GM19351 (cell line): ENCODE data around the gene NTRK3.

Source experiments
- ATAC-seq: cut with Tn5 transposase; IDR thresholded peaks from one replicate; pipeline ENCODE4 v1.9.1; 2021; ENCODE audit warnings: mild to moderate bottlenecking, moderate library complexity; ENCODE audit not compliant: unreplicated experiment

NTRK3 gene

DNA sequence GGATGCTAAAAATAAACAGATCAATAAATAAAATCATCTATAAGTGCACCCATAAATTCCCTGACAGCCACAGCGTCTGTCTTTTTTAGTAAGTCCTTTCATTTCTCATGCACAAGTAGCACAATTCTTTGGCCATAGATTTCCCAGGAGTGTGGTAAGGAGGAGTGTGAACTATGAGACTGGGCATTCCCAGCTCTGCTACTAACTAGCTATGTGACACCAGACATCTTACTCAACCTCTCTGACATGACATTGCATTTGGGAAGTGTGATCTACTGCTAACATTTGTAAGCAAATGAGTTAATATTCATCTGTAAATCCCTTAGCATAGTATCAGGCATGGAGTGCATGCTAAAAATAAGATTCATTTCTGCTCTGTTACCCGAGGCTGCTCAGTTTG is 301.7 kb downstream of the NTRK3 start:
- no peak for ATAC-seq

DNA sequence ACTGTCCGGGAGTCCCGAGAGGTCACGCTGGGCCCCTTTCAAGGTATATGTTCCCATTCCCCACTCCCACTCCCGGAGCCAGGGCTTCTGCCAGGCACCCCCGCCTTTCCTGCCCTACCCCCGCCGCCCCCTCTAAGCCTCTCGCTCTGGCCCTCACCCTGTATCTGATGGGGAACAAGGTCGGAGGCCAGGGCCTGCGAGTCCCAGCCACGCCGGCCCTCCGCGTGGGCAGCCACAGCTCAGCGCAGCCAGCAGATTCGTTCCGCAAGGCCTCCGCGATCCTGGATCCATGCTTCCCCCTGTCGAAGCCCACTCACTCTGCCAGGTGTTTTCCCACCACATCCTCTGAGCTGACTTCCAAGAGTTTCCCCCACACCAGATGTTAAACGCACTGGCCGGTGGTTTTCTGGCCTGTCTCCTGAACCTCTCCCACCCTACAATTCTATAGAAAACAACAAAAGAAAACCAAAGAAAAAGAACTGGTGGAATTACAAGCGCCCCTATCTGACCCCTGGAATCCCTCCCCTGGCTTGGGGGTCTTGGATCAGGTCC is 303.7 kb downstream of the NTRK3 start:
- no peak for ATAC-seq

DNA sequence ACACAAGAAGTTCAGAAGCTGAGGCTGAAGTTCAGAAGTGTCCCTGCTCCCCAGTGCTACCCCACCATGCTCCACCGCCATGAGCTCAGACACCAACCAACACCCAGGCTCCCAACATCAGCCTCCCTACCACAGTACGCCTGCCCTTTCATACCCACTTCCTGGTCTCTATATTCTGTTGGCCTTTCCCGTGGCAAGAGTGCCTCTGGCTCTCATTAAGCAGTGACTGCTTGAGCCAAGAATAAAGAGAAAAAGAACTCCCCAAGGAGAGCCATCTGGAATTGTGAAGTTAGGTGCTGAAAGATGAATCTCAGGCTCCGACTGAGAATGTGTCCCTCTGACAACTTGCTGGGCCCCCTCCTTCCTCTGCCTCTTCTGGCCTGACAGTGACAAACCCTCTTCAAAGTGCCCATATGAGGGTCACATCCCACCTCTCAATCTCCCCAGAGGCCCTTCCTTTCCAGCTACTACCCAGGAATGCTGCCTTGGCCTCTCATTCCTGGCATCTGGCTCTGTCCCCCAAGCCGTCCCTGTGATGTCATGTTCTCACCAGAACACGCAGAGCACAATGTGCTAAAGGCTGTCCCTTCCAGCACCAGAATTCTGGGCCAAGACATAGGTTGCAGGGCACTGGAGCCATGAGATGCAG is 306.8 kb downstream of the NTRK3 start:
- ATAC-seq = no peak

DNA sequence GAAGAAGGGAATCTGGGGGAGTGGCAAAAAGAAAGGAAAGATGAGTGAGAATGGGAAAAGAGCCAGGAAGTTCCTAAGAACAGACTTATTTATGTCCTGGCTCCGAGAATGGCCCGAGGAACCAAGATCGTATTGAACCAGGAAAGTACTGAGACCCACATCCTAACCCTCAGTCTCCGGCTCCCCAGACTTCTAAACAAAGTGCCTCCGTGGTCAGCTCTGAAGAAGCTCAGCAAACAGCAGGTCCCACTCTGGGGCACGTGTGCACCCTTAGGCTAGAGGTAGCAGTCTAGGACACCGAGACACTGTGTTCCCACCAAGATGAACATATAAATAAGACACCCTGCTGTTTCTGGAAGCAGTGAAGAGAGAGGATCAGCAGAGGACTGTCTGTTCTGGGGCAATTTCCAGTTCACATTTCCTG is 307.4 kb downstream of the NTRK3 start:
- ATAC-seq = no peak

DNA sequence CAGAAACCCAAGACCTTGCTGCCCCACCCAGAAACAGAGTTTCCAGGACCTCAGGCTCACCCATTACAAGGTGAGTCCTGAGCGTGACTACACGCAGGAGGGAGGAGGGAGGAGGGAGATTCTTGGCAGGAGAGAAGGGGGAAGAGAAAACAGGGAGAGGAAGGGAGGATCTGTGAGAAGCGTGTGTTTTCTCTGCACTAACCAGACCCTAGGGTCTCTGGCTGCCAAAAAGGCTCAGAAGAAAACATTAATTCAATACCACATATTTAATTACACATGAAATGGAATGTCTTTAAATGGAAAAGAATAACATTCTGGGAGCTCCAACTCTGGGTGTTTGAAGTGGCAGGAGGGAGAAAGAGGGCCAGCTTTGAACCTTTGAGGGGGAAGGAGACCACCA is 309.0 kb downstream of the NTRK3 start:
- no peak for ATAC-seq

DNA sequence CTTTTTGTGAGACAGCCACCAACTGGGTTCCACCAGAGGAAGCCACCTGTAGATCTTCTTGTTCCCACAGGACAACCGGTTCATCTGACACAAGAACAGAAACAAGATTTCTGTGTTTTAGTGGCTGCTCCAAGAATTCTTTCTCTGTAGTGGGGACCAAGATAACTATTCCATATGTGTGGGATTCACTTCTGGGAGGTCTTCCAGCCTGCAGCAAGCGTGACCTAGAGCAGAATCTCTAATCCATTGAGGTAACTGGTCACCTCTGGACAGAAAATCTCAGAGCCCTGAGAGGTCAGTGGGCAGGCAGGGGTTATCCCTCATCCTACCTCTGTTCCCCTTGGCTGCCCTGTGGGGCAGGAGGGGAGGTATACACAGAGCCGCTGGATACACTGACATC is 311.3 kb downstream of the NTRK3 start:
- ATAC-seq = no peak

DNA sequence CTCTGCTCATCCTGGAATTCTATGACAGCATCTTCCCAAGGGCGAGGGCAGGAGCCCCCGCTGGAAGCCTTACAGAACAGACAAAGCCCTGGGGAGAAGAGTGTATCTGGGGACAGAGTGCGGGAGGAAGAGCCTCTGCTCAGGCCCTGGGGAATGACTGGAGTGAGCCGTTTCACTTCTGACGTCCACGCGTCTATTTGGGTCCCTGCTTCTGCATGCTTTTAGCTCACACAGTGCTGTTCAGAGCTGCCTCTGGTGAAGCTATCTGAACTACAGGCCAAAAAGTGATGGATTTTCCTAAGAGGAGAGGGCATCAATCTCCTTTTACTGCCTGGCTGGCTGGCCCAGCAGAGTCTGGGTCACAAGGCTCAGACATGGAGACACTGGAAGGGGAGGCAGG is 311.8 kb downstream of the NTRK3 start:
- ATAC-seq = no peak

DNA sequence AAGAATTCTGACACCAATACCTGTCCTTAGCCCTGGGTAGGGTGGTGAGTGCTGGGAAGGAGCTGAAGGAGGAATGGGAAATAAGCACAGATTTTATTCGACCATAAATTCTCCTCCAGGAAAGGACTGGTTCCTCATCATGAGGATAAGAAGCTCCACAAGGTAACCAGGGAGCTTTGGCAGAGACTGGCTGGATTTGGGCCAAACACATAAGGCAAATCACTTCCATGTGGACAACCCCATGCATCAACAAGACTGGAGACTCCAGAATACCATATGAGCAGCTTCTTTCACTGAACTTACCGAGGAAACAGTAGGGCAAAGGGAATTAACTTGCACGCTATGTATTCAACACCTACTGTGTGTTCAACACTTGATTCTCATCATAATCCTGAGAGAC is 312.5 kb downstream of the NTRK3 start:
- ATAC-seq = no peak

DNA sequence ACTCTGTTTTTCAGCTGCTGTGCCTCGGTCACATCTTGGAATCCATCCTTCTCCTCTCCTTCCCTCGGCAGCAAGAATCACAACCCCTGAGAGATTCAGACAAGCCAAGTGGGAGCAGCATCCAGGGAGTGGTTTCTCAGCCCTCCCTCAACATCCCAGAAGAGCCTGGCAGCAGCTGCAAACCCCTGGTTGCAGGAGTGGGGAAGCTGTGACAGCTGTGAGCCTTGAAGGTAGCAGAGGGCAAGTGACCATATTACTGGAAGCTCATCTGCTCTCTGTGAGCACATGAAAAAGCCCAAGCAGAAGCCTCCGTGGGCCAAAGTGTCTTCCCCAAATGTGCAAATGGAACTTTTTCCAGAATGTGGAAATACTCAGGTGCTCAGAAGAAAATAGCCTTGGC is 312.9 kb downstream of the NTRK3 start:
- no peak for ATAC-seq

DNA sequence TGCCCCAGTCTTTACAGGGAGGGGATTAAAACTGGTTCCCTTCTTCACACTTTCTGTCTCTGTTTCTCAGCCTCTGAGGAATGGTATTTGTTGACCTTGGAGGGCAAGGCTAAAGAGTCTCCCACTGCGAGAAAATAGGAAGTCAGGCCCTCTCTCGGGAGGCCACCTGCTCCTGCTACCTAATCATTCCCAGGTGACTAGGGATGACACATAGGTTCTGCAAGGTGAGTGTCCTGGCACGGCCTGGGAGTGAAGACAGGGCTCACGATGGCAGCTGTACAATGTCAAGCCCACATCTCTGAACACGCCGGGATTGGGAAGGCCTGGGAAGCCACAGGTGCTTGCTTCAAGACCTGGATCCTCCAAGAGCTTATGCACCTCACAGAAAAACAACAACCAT is 314.2 kb downstream of the NTRK3 start:
- ATAC-seq = no peak

DNA sequence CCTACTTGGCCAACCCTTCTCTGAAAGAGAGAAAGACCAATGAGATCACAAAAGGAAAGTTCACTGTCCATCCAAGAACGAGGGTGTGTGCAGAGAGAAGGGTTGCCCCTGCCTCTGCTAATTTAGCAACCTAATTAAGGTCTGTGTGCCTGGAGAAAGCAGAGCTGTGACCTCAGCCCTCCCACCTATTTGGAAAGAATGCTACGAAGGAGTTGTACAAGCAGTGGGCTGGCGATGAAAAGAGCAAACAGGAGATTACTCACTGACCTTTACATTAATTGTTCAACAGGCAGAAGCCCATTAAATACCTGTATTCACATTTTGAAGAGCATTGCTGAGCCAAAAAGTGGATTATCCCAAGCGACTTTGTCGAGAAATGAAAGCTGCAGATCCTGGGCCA is 314.9 kb downstream of the NTRK3 start:
- no peak for ATAC-seq

DNA sequence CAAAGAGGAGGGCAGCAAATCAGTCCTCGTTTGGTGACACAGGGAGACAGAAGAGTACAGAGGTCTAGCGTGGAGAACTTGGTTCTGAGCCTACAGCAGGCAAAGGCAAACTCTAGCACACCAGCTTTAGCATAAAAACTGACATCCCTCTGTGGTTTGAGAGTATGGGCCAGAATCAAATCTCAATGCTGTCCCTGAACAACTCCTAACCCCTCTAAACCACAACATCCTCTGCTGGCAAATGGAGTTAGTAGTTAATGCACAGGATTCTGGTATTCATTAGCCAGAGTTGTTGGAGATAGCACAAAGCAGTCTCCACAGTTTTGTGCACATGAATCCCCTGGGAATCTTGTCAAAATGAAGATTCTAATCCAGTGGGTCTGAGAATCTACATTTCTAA is 315.8 kb downstream of the NTRK3 start:
- no peak for ATAC-seq

DNA sequence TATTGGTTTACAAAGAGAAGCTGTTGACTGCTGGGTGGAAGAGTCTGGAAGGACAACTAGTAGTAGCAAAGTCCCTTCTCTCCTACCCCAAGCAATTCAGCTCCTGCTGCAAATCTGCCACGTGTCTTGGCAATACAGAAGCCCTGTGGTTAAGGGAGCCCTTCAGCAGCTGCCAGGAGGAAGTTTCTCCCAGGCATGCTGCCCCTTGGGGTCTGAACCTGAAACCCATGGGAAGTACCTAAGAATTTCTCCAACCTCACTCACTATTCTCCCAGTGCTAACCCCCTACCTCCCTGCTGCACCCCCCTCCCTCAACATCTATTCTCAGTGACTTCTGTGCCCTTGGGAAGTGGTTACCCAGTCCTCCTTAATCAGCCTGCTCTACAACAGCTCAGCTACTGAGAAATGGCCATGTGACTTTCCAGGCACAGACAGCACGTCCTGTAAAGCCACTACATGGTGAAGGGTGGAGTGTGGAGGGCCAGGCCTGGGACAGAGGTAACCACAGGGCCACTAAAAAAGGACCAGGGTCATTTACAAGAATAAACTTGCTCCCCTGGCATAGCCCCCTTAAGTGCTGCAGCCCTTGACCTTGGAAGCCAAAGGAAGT is 316.6 kb downstream of the NTRK3 start:
- ATAC-seq = no peak

DNA sequence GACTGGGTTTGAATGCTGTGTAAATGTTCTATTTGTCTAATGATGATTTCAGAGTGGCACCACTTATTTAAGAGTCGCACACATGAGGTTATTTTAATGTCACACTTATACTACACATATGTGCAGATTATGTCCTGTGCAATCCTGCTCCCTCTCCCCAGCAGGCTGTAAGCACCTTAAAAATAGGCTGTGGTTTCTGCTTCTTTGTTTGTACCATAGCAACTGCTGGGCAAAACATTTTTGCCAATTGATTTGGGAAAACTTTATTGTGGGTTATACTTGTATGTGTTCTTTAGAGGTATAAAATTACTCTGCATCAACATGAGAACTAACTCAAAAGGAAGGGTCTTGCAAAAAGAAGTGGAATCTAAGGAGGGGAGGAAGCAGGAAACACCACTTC is 318.5 kb downstream of the NTRK3 start:
- no peak for ATAC-seq

DNA sequence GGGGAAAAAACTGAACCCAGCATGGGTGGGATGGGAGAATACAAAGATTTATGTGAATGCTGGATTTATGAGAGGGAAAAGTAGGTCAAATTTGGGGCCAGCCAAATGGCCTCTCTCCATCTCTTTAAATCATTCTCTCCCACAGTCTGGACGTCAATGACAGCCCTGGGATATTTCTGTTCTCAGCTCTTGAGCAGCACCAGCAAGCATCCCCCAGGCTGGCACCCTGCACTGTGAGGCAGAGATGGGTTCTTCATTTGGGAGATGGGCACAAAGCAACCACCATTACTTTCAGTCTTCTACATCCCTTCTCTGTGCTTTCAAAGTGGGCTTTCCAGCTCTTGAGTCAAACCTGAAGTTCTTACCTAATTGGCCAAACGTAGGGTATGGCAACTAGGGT is 321.0 kb downstream of the NTRK3 start:
- no peak for ATAC-seq

DNA sequence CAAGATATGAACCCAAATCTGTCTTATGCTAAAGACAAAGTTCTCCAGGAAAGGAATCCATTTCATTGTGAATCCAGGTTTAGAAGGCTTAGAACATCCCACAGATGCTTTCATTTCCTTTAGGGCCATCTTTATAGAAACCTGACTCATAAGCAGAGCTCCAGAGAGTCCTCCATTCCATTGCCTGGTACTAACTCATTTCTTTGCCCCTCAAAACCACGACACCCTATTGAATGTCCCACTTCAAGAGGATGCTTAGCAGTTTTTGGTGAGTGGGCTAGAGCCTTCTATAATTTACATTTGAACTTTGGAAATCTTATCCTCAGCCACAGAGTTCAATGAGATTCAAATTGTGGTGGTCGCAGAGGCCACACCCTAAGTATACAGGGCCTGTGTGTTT is 325.0 kb downstream of the NTRK3 start:
- no peak for ATAC-seq

DNA sequence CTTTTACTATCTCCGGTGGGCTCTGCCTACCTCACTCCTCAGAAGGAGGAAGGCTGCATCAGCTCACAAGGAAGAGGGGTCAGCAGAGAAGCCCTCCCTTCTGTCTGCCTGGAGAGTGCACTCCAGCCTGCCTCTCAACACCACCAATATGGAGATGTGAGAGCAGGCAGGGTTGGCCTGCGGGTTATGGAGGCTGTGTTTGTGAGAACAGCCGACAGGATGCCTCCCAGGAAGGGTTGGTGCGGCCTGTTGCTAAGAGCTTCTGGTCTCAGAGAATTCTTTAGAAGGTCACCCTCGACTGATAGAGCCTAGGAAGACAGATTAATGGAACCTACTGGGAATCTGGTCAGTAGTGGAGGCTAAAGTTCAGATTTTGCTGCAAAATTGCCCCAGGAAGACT is 326.1 kb downstream of the NTRK3 start:
- no peak for ATAC-seq

DNA sequence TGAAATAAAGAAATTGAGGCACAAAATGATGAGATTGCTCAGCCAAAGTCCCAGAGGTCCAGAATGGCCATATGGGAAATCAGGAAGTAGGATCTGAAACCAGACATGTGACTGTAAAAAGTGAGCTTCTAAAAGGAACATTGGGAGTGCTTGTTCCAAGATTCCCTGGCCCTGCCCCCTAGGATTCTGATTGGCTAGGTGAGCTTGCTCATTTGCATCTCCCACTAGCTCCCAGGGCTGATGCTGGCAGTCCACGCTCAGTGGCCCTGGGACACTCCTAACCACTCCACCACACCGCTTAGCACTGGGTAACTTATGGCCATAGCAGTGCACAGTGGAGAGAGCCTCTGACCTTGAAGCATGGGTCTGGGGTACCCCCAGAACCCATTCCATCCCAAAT is 326.7 kb downstream of the NTRK3 start:
- ATAC-seq = no peak

DNA sequence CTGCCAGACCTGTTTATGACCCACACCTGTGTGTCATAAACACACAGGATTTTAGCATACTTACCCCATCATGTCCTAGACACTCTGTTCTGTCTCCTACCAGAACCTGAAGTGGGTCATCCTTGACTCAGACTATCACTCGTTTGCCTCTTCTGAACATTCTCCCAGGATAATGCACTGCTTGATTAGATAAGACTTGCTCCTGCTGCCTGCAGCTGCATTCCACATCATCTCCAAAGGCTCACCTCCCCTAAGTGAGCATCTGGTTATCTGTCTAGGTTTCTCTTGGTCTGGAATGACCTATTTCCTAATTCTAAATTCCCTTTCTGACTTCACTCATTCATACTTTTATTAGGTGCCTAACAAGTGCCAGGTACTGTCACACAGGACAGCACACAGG is 332.1 kb downstream of the NTRK3 start:
- no peak for ATAC-seq

DNA sequence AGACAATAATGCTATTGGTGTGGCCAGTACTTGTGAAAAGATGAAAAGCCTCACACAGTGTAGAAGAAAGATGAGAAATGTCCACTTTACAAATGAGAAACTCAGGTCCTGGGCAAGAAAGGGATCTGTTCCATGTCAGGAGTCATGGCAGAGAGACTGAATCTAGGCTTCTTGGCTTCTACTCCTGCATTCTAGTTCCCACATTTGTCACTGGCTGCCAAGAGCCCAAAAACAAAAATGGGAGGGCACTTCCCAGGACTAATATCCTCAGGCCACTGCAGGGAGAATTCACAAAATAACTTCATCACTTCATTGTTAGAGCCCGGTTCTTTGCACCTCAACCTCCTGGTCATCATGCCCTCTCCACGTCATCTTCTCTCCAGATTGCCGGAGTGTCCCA is 337.5 kb downstream of the NTRK3 start:
- no peak for ATAC-seq

DNA sequence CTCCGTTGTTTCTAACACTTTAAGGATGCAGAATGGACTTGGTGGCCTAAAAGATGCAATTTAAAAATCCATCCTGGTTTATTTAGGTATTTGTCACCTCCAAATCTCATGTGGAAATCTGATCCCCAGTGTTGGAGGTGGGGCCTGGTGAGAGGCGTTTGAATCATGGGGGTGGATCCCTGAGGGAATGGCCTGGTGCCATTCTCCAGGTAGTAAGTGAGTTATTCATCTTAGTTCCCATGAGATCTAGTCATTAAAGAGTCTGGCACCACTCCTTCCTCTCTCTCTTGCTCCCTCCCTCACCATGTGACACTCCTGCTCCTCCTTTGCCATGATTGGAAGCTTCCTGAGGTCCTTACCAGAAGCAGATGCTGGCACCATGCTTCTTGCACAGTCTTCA is 339.1 kb downstream of the NTRK3 start:
- ATAC-seq = no peak

DNA sequence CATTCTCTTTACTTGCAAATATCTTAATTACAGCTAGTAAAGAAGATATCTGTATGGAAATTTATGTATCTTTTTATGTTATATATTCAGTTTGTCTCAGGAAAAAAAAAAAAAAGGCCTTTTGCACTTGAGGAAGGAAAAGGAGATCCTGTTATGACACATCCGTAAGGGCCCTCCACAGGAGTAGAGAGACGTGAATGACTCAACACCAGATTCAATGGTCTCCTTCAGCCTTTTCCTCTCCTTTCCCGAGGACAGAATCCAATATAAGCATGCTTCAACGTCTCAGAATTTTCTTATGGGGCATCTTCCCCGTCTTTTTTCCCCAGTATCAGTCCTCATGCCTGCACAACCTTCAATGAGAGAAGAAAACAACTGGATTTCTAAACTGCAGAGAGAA is 340.3 kb downstream of the NTRK3 start:
- no peak for ATAC-seq

DNA sequence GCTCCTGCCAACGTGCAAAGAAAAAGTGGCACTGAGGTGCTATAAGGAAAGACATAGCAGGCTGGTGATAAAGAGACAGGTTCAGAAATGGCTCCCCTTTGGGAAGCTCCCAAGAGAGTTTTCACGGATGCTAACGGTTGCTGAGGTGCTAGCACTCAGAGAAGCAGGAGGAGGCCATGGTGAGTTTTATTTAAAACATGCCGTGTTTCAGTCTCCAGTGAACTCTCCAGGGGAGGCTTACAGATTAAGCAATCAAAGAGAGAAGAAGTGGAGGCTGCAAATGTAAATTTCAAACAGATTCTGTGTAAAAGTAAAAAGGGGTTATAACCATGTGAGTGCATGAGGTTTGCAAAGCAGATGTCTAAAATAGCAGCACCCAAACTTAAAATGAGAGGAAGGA is 346.2 kb downstream of the NTRK3 start:
- ATAC-seq = no peak
